Ishikawa (cell line): ENCODE results near the gene PIP4K2B.

Experiments
- CREB1 ChIP-seq: IDR thresholded peaks from 2 replicates; pipeline ENCODE4 v1.6.1; 2012; ENCODE audit warnings: low read depth
- EP300 ChIP-seq: IDR thresholded peaks from 2 replicates; pipeline ENCODE4 v1.6.1; 2012; ENCODE audit warnings: borderline replicate concordance
- USF1 ChIP-seq: IDR thresholded peaks from 2 replicates; pipeline ENCODE4 v1.6.1; 2012
- ZBTB7A ChIP-seq: IDR thresholded peaks from 2 replicates; pipeline ENCODE4 v1.6.1; 2012; ENCODE audit warnings: low read depth

- TF ChIP-seq CREB1: no peak
- no peak for TF ChIP-seq USF1
- no peak for TF ChIP-seq EP300
- TF ChIP-seq ZBTB7A: no peak
These were observed 57.4 kb downstream of the PIP4K2B start for GRCh38 chr17:38741921-38742410.
